ENCODE measurements around the gene PRDM16.

PRDM16 gene

GRCh38 chr1:3417934-3418333 is 348.9 kb downstream of the PRDM16 start:
- H3K27ac ChIP-seq, result no peak overlapping the region
- TF ChIP-seq CTCF (conservative IDR thresholded peaks at IDR 0.05) (no peak), ZFX (IDR thresholded peaks at IDR 0.05) (no peak)

- TF ChIP-seq CTCF (conservative IDR thresholded peaks at IDR 0.05), result no peak
- TF ChIP-seq ZFX (IDR thresholded peaks at IDR 0.05), result no peak
- H3K27ac ChIP-seq, result no peak overlapping the region
Observed at GRCh38 chr1:3418600-3418999, 349.6 kb downstream of the PRDM16 start.

GRCh38 chr1:3419415-3420204 is 350.6 kb downstream of the PRDM16 start:
- TF ChIP-seq CTCF (conservative IDR thresholded peaks at IDR 0.05) (no peak), ZFX (IDR thresholded peaks at IDR 0.05) (no peak)

GRCh38 chr1:3420218-3420951 is 351.4 kb downstream of the PRDM16 start:
- no peak overlapping the region for H3K27ac ChIP-seq
- TF ChIP-seq CTCF (conservative IDR thresholded peaks at IDR 0.05) (no peak), ZFX (IDR thresholded peaks at IDR 0.05) (no peak)

More at GRCh38 chr1:3419415-3420204, 350.6 kb downstream of the PRDM16 start:
- no peak overlapping the region for H3K27ac ChIP-seq

- TF ChIP-seq ZFX (IDR thresholded peaks at IDR 0.05), result no peak
- TF ChIP-seq CTCF (conservative IDR thresholded peaks at IDR 0.05), result no peak
- no peak overlapping the region for H3K27ac ChIP-seq
Observed at GRCh38 chr1:3422638-3423037, 353.6 kb downstream of the PRDM16 start.

GRCh38 chr1:3423245-3423829 is 354.3 kb downstream of the PRDM16 start:
- no peak for TF ChIP-seq CTCF (conservative IDR thresholded peaks at IDR 0.05)
- no peak overlapping the region for H3K27ac ChIP-seq

Data from C4-2B (cell line).